ENCODE measurements around the gene ARL15.

ARL15 gene

DNA sequence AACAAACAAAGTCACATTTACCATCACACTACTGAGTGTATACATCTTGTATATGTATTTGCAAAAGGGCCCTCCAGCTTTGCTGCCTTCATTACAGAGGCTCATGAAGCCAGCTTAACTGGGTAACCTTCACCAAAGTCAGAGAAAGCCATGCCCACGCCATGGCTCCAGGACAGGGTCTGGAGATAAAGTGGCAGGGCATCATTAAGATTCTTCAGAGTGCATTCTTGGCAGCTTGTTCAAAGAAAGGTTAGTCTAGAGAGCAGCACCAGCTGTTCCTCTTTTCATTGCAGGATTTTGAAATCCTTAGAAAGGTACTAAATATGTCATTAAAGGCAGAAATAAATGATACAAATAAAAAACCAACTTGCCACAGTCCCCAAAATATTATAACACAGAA lies 416.7 kb downstream of the ARL15 start:
- no peak overlapping the region for H3K4me3 ChIP-seq (replicated peaks; ENCODE audit: low read depth, low read length)
- TF ChIP-seq, protein P1, sequence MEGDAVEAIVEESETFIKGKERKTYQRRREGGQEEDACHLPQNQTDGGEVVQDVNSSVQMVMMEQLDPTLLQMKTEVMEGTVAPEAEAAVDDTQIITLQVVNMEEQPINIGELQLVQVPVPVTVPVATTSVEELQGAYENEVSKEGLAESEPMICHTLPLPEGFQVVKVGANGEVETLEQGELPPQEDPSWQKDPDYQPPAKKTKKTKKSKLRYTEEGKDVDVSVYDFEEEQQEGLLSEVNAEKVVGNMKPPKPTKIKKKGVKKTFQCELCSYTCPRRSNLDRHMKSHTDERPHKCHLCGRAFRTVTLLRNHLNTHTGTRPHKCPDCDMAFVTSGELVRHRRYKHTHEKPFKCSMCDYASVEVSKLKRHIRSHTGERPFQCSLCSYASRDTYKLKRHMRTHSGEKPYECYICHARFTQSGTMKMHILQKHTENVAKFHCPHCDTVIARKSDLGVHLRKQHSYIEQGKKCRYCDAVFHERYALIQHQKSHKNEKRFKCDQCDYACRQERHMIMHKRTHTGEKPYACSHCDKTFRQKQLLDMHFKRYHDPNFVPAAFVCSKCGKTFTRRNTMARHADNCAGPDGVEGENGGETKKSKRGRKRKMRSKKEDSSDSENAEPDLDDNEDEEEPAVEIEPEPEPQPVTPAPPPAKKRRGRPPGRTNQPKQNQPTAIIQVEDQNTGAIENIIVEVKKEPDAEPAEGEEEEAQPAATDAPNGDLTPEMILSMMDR (IDR thresholded peaks at IDR 0.05; ENCODE audit: low read length, missing control alignments) = no peak
- no peak for DNase-seq (ENCODE audit: low read depth)

DNA sequence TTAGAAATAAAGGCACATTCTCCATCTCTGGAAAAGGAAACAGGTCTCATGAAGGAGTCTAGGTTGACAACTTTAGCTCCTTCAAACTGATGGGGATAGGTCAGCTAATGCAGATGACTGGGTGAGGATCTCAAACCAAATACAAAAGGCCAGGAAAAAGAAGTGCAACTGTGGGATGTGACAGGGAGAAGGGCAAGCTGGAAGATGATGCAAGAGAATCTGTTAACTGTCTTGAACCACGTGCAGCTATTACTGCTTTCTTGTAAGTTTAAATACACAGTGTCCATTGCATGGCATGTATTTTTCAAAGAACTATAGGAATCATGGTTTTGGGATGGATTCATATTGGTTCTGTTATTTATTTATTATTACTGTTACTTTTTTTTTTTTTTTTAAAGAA lies 418.1 kb downstream of the ARL15 start:
- TF ChIP-seq, protein P1 (IDR thresholded peaks at IDR 0.05; ENCODE audit: low read length, missing control alignments) = no peak
- no peak for DNase-seq (ENCODE audit: low read depth)
- H3K4me3 ChIP-seq (replicated peaks; ENCODE audit: low read depth, low read length) = no peak overlapping the region

DNA sequence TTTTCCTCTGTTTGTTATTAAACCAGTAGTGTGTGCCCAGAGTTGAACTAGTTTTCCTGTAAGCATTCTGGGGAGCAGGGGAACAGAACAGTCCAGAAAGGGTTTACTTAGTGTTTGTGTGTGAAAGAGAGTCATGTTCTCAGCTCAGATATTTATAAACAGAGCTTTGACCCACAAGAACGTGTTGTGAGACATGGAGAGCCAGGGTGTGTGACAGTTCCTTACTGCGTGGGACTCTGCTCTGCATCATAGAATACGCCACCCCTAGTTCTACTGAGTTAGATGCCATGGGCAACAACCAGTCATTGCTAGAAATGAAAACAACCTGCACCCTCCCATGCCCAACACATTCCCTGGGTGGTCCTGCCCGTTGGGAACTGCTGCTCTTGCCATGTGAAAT lies 419.2 kb downstream of the ARL15 start:
- DNase-seq (ENCODE audit: low read depth) = no peak
- H3K4me3 ChIP-seq (replicated peaks; ENCODE audit: low read depth, low read length) = no peak overlapping the region
- TF ChIP-seq, protein P1 (IDR thresholded peaks at IDR 0.05; ENCODE audit: low read length, missing control alignments) = no peak

DNA sequence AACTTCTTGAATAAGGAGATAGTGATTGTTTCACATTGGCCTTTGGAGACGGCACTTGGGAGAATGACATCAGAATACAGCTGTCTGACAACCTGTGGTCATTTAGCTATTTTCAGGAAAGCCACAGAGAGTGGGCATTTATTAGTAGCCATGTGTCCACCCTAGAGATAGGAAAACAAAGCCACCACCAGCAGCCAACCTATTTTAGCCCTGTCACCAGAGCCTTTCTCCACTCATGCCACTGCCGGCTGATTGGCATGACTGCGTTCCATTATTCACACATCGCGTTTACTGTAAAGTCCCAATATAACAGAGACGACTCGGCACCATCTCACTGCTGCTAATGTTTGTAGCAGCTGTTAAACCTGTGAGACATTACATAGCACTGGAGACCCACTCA lies 419.9 kb downstream of the ARL15 start:
- TF ChIP-seq, protein P1 (IDR thresholded peaks at IDR 0.05; ENCODE audit: low read length, missing control alignments) = no peak
- H3K4me3 ChIP-seq (replicated peaks; ENCODE audit: low read depth, low read length) = no peak overlapping the region
- no peak for DNase-seq (ENCODE audit: low read depth)

DNA sequence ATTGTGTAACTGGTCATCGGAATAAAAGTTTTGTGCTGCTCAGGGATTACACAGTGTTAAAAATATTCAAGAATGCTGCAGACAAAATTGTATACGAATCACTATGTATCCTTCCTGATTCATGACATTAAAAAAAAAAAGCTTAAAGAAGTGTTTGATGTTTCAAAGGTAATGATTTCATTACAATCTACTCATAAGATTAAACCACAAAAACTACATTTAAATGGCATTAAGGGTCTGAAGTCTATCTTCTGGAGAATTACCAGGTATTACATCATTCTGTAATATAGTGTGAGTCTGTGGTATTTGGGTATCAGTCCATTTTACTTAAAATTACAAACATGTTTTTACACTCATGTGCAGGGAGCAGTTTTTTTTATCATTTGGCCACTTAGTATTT lies 425.5 kb downstream of the ARL15 start:
- TF ChIP-seq, protein P1 (IDR thresholded peaks at IDR 0.05; ENCODE audit: low read length, missing control alignments) = no peak
- H3K4me3 ChIP-seq (replicated peaks; ENCODE audit: low read depth, low read length) = no peak overlapping the region
- DNase-seq (ENCODE audit: low read depth) = no peak

DNA sequence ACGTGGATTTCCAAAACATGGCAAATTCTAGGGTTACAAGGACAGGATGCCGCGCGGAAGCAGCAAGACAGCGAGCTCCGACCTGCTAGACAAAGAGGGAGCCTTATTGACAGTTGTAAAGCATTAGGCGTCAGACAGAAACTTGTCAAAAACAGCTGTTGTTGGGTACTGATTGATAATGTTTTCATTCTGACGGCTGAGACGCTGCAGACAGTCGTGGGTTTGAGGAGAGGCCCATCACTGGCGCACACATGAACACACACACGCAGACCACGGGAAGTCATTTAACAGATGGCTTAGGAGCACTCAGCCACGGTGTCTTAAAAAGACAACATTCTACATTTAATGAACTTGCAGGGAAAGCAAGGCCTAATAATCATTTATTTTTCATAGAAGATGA lies 426.0 kb downstream of the ARL15 start:
- TF ChIP-seq, protein P1 (IDR thresholded peaks at IDR 0.05; ENCODE audit: low read length, missing control alignments) = no peak
- H3K4me3 ChIP-seq (replicated peaks; ENCODE audit: low read depth, low read length) = no peak overlapping the region
- no peak for DNase-seq (ENCODE audit: low read depth)

DNA sequence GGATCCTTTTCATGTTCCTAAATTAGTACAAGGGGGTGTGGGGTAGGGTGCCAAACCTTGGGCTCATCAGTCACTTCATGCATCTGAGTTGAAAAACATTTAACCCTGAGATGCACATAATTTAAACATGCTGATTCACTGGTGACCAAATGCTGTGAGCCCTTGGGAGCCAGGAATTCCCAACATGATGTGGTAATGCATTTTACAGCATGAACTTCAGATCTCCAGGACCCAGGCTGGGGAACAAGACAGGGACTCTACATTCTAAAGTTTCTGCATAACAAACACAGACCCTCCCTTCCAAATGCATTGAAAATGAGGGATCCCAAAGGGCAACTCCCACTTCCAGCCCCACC lies 427.7 kb downstream of the ARL15 start:
- no peak overlapping the region for H3K4me3 ChIP-seq (replicated peaks; ENCODE audit: low read depth, low read length)
- no peak for DNase-seq (ENCODE audit: low read depth)
- TF ChIP-seq, protein P1 (IDR thresholded peaks at IDR 0.05; ENCODE audit: low read length, missing control alignments) = no peak

Measured in fibroblast of pulmonary artery (primary cell).